Mucosa of gallbladder (tissue), 1 donor: Measurements from ENCODE around the gene NME3. TPM values are rescaled to one million over a fixed set of nuclear protein-coding genes. Genes with fewer than 3 reads are reported as not detected.

Experiments
- DNase-seq: peaks from one replicate; pipeline ENCODE4 v3.0.0-alpha.2; 2020; ENCODE audit warnings: low spot score
- total RNA-seq: library from RNA; stranded (reverse); gene quantifications from one replicate; pipeline ENCODE4 v1.2.1, GENCODE V29; 2021
- donor health status: DM: no; HTN: no; CAD: no.

NME3 gene
- total RNA-seq, 1 donor from 2014 or later = 129 TPM

GRCh38 chr16:1726661-1727502 lies 44.5 kb downstream of the NME3 start:
- no peak for DNase-seq

DNA sequence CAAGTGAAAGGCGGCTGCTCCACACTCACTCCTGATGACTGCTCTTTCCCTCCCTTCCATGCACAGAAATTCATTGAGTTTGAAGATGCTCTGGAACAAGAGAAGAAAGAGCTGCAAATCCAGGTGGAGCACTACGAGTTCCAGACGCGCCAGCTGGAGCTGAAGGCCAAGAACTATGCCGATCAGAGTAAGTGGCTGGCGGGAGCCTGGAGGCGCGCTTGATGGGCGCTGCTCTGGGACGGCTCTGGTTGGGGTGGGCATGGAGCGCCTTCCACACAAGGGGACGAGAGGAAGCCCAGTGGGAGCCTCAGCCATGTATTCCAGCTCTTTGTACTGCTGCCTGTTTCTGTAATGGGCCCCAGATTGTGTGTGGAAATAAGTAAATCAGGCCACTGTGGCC lies 46.9 kb downstream of the NME3 start:
- DNase-seq = no peak

GRCh38 chr16:1723450-1724147 lies 47.7 kb downstream of the NME3 start:
- peak; percentile 40 for DNase-seq

- no peak for DNase-seq
These were observed 50.0 kb downstream of the NME3 start for GRCh38 chr16:1721372-1721771.

Other genes with a start within 250 kb of the NME3 start
- gene TMEM204, start 237.9 kb downstream of the NME3 start, total RNA-seq = 23.1 TPM
- 48.5 TPM for gene IFT140, start 159.5 kb downstream of the NME3 start, total RNA-seq
- gene CRAMP1, start 159.2 kb downstream of the NME3 start, total RNA-seq = 21.1 TPM
- 62.7 TPM for gene JPT2, start 93.3 kb downstream of the NME3 start, total RNA-seq
- gene MAPK8IP3, start 65.3 kb downstream of the NME3 start, total RNA-seq = 94.1 TPM
- 31.9 TPM for gene EME2, start 1.3 kb upstream of the NME3 start, total RNA-seq
- gene MRPS34, start 1.6 kb upstream of the NME3 start, total RNA-seq = 87.7 TPM
- 57.9 TPM for gene SPSB3, start 11.0 kb upstream of the NME3 start, total RNA-seq
- gene NUBP2, start 11.4 kb upstream of the NME3 start, total RNA-seq = 54.4 TPM
- 29.3 TPM for gene IGFALS, start 22.2 kb upstream of the NME3 start, total RNA-seq
- gene HAGH, start 55.3 kb upstream of the NME3 start, total RNA-seq = 82.2 TPM
- gene FAHD1, start 55.7 kb upstream of the NME3 start, total RNA-seq = 49.6 TPM
- gene MEIOB, start 100.6 kb upstream of the NME3 start, total RNA-seq = 0.17 TPM
- not detected for gene HS3ST6, start 146.9 kb upstream of the NME3 start, total RNA-seq
- 41.2 TPM for gene MSRB1, start 171.7 kb upstream of the NME3 start, total RNA-seq
- not detected for gene RPL3L, start 183.1 kb upstream of the NME3 start, total RNA-seq
- gene NDUFB10, start 188.0 kb upstream of the NME3 start, total RNA-seq = 145 TPM
- gene RPS2, start 193.3 kb upstream of the NME3 start, total RNA-seq = 1,121 TPM
- not detected for gene RNF151, start 195.3 kb upstream of the NME3 start, total RNA-seq
- 32.5 TPM for gene TBL3, start 200.5 kb upstream of the NME3 start, total RNA-seq
- 2.7 TPM for gene NOXO1, start 209.9 kb upstream of the NME3 start, total RNA-seq
- 34.3 TPM for gene GFER, start 212.7 kb upstream of the NME3 start, total RNA-seq
- 1.4 TPM for gene SYNGR3, start 218.4 kb upstream of the NME3 start, total RNA-seq
- gene ZNF598, start 238.3 kb upstream of the NME3 start, total RNA-seq = 42.1 TPM
- 1.6 TPM for gene NPW, start 248.2 kb upstream of the NME3 start, total RNA-seq